Heart left ventricle (tissue), 16 donors: ENCODE data around the gene SRCIN1. TPM values are rescaled to one million over a fixed set of nuclear protein-coding genes. Genes with fewer than 3 reads are reported as not detected.

Experiments used
- ATAC-seq, 4 donors: fragments of 200-7000 bp; cut with Tn5 transposase; one replicate each; pipeline ENCODE4 v1.9.1; 2020 to 2022; ENCODE audit warnings: moderate library complexity in 4 of 4, mild to moderate bottlenecking in 3 of 4, moderate number of reproducible peaks in 1 of 4
- DNase-seq, 5 donors: peaks; one replicate each; pipeline ENCODE4 v3.0.0-alpha.2; 2020
- H3K27ac ChIP-seq, 12 donors: fragments of 200-600 bp; sonication (generic) in 4 of 12; one replicate each; pipeline versions ENCODE4 v1.5.0 to v1.8.0; 2016 to 2022; ENCODE audit warnings: mild to moderate bottlenecking in 2 of 12
- H3K27me3 ChIP-seq, 9 donors: fragments of 200-600 bp; sonication (generic) in 2 of 9; one replicate each; pipeline versions ENCODE4 v1.5.1 to v1.8.0; 2016 to 2022; ENCODE audit warnings: mild to moderate bottlenecking in 3 of 9
- H3K36me3 ChIP-seq, 9 donors: fragments of 200-600 bp; sonication (generic) in 2 of 9; one replicate each; pipeline versions ENCODE4 v1.5.0 to v1.8.0; 2018 to 2022; ENCODE audit warnings: mild to moderate bottlenecking in 2 of 9
- H3K4me1 ChIP-seq, 12 donors: fragments of 200-600 bp; sonication (generic) in 4 of 12; one replicate each; pipeline versions ENCODE4 v1.5.0 to v1.8.0; 2016 to 2022; ENCODE audit warnings: mild to moderate bottlenecking in 3 of 12
- H3K4me3 ChIP-seq, 12 donors: fragments of 200-600 bp; sonication (generic) in 4 of 12; one replicate each; pipeline versions ENCODE4 v1.5.0 to v1.8.0; 2017 to 2022; ENCODE audit warnings: mild to moderate bottlenecking in 9 of 12, moderate library complexity in 4 of 12
- H3K9me3 ChIP-seq, 12 donors: fragments of 200-600 bp; sonication (generic) in 4 of 12; one replicate each; pipeline versions ENCODE4 v1.5.0 to v1.8.0; 2016 to 2022; ENCODE audit warnings: mild to moderate bottlenecking in 1 of 12
- CTCF ChIP-seq, 12 donors: fragments of 200-600 bp; sonication (generic) in 4 of 12; IDR thresholded peaks; one replicate each; pipeline versions ENCODE4 v1.5.0 to v1.8.0; 2018 to 2022; ENCODE audit warnings: antibody characterized with exemption in 12 of 12, mild to moderate bottlenecking in 5 of 12
- POLR2A ChIP-seq, 2 donors: fragments of 450-650 bp; IDR thresholded peaks; one replicate each; pipeline ENCODE4 v1.6.1; 2017; ENCODE audit warnings: antibody characterized with exemption in 2 of 2, mild to moderate bottlenecking in 2 of 2, moderate library complexity in 2 of 2
- WGBS, 4 donors: extraction: QIAGEN DNeasy Blood & Tissue Kit in 2 of 4; methylation state at CpG; one replicate each; pipeline versions ENCODE4 v1.1.5 to v1.1.7; 2013 to 2018; 5-methylcytosine and 5-hydroxymethylcytosine counted together
- intact Hi-C, 10 donors: fragments of 100-400 bp; cut with DNase I; formaldehyde crosslinking; loops; one replicate each; pipeline versions ENCODE4 v1.11.1 to v1.14.2; 2022
- polyA plus RNA-seq, 2 donors: library from polyadenylated mRNA; stranded (reverse); fragments of 200-250 nt; gene quantifications; one replicate each; pipeline ENCODE4 v1.2.3, GENCODE V29; 2013
- total RNA-seq, 9 donors: library from RNA; depleted of rRNA in 2 of 9; stranded (reverse); fragments of >200 nt in 2 of 9; fragmentation: NEBNext Ultra II Directional in 3 of 9; extraction: Animal tissue kit (Norgen Biotek cat#: 25700) in 3 of 9; gene quantifications; one replicate each; pipeline versions ENCODE4 v1.1.0 to v1.2.4, GENCODE V29; 2016 to 2023
- donor health status: ischemic (EF 13 %, LVEDD 7.1; RV severe dilation, severe dysfunction).
- donor health status: healthy with polysubstance abuse.
- donor health status: DM: no; HTN: yes; CAD: no.
- donor health status: DM: no; HTN: no; CAD: no.
- donor health status: ischemic (EF 25% LVEDD 6.9; RV normal size, moderate dysfunction).
- donor health status: ischemic (EF 25% LVEDD 5.7; RV mildly dilated, moderate dysfunction).
- donor health status: healthy.
- donor health status: DM: yes; HTN: yes; CAD: no.
- donor health status: ischemic (EF 35%, LVEDD 5.7; RV mildly dilated, moderate dysfunction).
- donor health status: nonischemic (EF 11% LVEDD 7.7; RV severe dilation, severe dysfunction).
- donor health status: DM: yes; HTN: yes; CAD: no.
- donor health status: PGD.
- donor health status: ischemic (EF 29% LVEDD 5.4; RV normal size, mild dysfunction).
- donor health status: nonischemic (EF 23%, LVEDD 6.1; RV moderate dilation, normal function).

Gene SRCIN1
- total and polyA plus RNA-seq, 11 donors, result 0.19 to 1.7 (median 0.95) TPM

DNA sequence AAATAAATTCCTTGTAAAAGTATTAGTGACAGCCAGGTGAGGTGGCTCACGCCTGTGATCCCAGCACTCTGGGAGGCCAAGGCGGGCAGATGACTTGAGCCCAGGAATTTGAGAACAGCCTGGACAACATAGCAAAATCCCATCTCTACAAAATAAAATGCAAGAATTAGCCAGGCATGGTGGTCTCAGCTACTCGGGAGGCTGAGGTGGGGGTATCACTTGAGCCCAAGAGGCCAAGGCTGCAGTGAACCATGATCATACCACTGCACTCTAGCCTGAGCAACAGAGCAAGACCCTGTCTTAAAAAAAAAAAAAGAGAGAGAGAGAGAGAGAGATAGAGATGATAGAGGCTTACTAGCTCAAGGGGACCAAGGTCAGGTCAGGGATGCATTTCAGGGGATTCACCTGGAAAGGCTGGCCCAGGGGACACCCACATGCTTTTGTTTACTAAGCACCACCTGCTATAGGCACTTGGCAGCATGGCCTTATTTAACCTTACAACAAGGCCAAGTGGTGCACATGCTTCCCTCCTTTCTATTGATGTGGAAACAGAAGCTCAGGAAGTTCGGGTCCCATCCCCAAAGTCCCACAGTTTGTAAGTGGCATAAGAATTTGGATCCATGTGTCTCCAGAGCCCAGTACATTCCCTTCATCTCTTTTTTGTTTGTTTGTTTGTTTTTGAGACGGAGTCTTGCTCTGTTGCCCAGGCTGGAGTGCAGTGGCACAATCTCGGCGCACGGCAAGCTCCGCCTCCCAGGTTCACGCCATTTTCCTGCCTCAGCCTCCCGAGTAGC lies 12.4 kb upstream of the SRCIN1 start:
- DNase-seq (no peak), ATAC-seq (no peak)
- intact Hi-C loops, result no loop called here
- Histone ChIP-seq H3K36me3 (no peaks in the 10 kb centered on the region), H3K4me1 (no peaks in the 10 kb centered on the region), H3K9me3 (no peaks in the 10 kb centered on the region), H3K27ac (no peak overlapping the region), H3K4me3 (no peak overlapping the region), H3K27me3 (peaks cover 0 to 32% (median 0%) of the 10 kb centered on the region in 9 donors)
- 83 to 93% (median 90%) methylated on average over 11 of the region's 11 CpGs for WGBS, 4 donors
- TF ChIP-seq CTCF (IDR thresholded peaks at IDR 0.05) (no peak), POLR2A (IDR thresholded peaks at IDR 0.05) (no peak)

- H3K9me3 ChIP-seq, result peaks cover 0 to 1% (median 0%) of the 10 kb centered on the region in 12 donors
- no peaks in the 10 kb centered on the region for H3K36me3 ChIP-seq
- ATAC-seq (no peak), DNase-seq (no peak)
- TF ChIP-seq POLR2A (IDR thresholded peaks at IDR 0.05) (no peak), CTCF (IDR thresholded peaks at IDR 0.05) (no peak)
- no peak overlapping the region for H3K27ac ChIP-seq
- peaks cover 0 to 29% (median 0%) of the 10 kb centered on the region in 9 donors for H3K27me3 ChIP-seq
- 70 to 74% (median 72%) methylated on average over 16 to 19 of the region's 19 CpGs for WGBS, 4 donors
- intact Hi-C loops, result no loop called here
- no peaks in the 10 kb centered on the region for H3K4me1 ChIP-seq
- no peak overlapping the region for H3K4me3 ChIP-seq
These were observed 11.5 kb upstream of the SRCIN1 start for GRCh38 chr17:38617074-38617860.

GRCh38 chr17:38616361-38616760 lies 10.6 kb upstream of the SRCIN1 start:
- no peak overlapping the region for H3K27ac ChIP-seq
- no peak for ATAC-seq
- no peaks in the 10 kb centered on the region for H3K36me3 ChIP-seq
- H3K4me3 ChIP-seq, result no peak overlapping the region
- no peaks in the 10 kb centered on the region for H3K4me1 ChIP-seq
- intact Hi-C loops, result no loop called here
- no peak for DNase-seq
- no peak for TF ChIP-seq CTCF (IDR thresholded peaks at IDR 0.05)
- H3K9me3 ChIP-seq, result peaks cover 0 to 10% (median 2%) of the 10 kb centered on the region in 12 donors
- WGBS, 4 donors, result 69 to 88% (median 76%) methylated on average over 5 of the region's 5 CpGs
- peaks cover 0 to 35% (median 3%) of the 10 kb centered on the region in 9 donors for H3K27me3 ChIP-seq
